ENCODE data around the gene UBXN1.
"Not testable (repeated sequence)": the region's sequence is repeated elsewhere in the genome, so short reads cannot be mapped to it uniquely, and the experiment has no call there.

UBXN1 gene

DNA sequence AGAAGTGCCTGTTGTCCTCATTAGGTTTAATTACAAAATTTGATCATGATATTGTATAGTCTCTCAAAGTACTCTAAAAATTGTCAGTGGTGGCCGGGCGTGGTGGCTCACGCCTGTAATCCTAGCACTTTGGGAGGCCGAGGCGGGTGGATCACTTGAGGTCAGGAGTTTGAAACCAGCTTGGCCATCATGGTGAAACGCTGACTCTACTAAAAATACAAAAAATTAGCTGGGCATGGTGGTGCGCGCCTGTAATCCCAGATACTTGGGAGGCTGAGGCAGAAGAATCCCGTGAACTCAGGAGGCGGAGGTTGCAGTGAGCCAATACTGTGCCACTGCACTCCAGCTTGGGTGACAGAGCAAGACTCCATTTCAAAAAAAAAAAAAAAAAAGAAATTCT lies 3.5 kb downstream of the UBXN1 start:
- not testable (repeated sequence) for DNase-seq, H3K27ac Mint-ChIP-seq, H3K4me3 Mint-ChIP-seq, H3K27me3 Mint-ChIP-seq, H3K9me3 Mint-ChIP-seq
- CTCF ChIA-PET, result interaction anchor here (0.9 to 2.1 kb wide), 3 partner anchors 19 to 64 kb away, joined by 3 to 8 read pairs (median 3); no protein-coding TSS in a partner anchor
- Mint-ChIP-seq H3K36me3 (peaks cover 36% of the 10 kb centered on the region), H3K4me1 (peaks cover 65% of the 10 kb centered on the region)

DNA sequence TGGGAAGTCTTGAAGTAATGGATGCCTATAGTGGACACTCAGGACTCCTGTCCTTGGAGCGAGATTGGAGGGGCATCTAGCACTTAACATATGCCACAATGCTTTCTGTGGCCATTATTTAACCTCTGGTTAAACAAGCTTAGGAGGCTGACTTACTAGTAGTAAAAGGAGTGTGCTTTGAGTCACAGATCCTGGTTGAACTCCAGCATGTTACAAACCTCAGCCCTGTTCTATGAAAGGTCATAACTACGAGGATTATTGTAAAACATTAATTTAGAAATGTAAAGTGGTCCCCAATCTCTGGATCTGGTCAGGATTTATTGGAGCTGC lies 5.7 kb downstream of the UBXN1 start:
- peaks cover 37% of the 10 kb centered on the region for H3K36me3 Mint-ChIP-seq
- H3K27me3 Mint-ChIP-seq, result no peaks in the 10 kb centered on the region
- H3K9me3 Mint-ChIP-seq, result no peaks in the 10 kb centered on the region
- H3K27ac Mint-ChIP-seq, result peak overlapping the region; percentile 96
- peaks cover 71% of the 10 kb centered on the region for H3K4me1 Mint-ChIP-seq
- CTCF ChIA-PET, result interaction anchor here (0.6 to 1.2 kb wide), 2 partner anchors 21 to 50 kb away, joined by 3 to 4 read pairs; no protein-coding TSS in a partner anchor
- peak overlapping the region; percentile 81 for H3K4me3 Mint-ChIP-seq
- no peak for DNase-seq

DNA sequence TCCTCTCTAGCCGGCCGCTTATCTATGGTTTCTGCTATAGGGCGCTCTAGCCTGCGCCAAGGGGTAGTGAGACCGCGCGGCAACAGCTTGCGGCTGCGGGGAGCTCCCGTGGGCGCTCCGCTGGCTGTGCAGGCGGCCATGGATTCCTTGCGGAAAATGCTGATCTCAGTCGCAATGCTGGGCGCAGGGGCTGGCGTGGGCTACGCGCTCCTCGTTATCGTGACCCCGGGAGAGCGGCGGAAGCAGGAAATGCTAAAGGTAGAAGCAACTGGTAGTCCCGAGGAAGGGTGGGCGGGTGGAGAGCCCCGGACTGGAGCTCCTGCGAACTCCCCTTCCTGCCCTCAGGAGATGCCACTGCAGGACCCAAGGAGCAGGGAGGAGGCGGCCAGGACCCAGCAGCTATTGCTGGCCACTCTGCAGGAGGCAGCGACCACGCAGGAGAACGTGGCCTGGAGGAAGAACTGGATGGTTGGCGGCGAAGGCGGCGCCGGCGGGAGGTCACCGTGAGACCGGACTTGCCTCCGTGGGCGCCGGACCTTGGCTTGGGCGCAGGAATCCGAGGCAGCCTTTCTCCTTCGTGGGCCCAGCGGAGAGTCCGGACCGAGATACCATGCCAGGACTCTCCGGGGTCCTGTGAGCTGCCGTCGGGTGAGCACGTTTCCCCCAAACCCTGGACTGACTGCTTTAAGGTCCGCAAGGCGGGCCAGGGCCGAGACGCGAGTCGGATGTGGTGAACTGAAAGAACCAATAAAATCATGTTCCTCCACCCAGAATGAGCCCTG lies 7.1 kb downstream of the UBXN1 start, which contains the start of the genes LBHD1 and UQCC3:
LBHD1 (minus strand) TSS at position 660 of the 782 bp plus-strand sequence. CDS start 2,236 bp downstream, outside the sequence.
UQCC3 (plus strand) TSS at position 66 of the 782 bp plus-strand sequence; CDS start at position 139, 73 bp downstream.
- H3K4me1 Mint-ChIP-seq, result peaks cover 71% of the 10 kb centered on the region
- no peaks in the 10 kb centered on the region for H3K9me3 Mint-ChIP-seq

DNA sequence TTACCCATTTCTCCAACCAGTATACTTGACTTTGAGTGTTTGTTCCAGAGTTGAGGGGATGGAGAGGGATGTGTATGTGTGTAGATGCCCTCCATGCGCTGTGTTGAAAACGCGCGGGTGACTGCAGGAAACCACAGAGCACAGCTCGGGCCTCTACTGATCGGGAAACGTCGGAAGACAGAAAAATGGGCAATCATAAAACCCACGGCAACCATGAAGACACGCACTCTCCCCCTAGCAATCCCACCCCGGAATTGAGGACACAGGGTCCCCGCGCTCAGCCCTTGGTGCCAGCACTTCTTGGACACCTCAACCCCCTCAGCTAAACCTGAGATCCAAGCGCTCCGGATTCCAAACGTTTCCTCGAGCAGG lies 7.7 kb downstream of the UBXN1 start:
- Mint-ChIP-seq H3K9me3 (no peaks in the 10 kb centered on the region), H3K4me3 (peak overlapping the region; percentile 81), H3K4me1 (peaks cover 71% of the 10 kb centered on the region), H3K27ac (peak overlapping the region; percentile 96), H3K36me3 (peaks cover 33% of the 10 kb centered on the region), H3K27me3 (no peaks in the 10 kb centered on the region)
- DNase-seq, result no peak
- CTCF ChIA-PET, result interaction anchor here (1.5 kb wide), 1 partner anchor 10 kb away, joined by 5 read pairs; no protein-coding TSS in a partner anchor

More for the DNA sequence above, 7.1 kb downstream of the UBXN1 start, which contains the start of the genes LBHD1 and UQCC3:
- Mint-ChIP-seq H3K27ac (peak within 1 kb of the TSS; percentile 96), H3K27me3 (no peaks in the 10 kb centered on the region), H3K4me3 (peak within 1 kb of the TSS; percentile 81), H3K36me3 (peaks cover 33% of the 10 kb centered on the region)
- DNase-seq, result peak; percentile 92
- CTCF ChIA-PET, result interaction anchor here (1.2 to 1.5 kb wide), 2 partner anchors 9 to 22 kb away, joined by 4 to 5 read pairs; no protein-coding TSS in a partner anchor

DNA sequence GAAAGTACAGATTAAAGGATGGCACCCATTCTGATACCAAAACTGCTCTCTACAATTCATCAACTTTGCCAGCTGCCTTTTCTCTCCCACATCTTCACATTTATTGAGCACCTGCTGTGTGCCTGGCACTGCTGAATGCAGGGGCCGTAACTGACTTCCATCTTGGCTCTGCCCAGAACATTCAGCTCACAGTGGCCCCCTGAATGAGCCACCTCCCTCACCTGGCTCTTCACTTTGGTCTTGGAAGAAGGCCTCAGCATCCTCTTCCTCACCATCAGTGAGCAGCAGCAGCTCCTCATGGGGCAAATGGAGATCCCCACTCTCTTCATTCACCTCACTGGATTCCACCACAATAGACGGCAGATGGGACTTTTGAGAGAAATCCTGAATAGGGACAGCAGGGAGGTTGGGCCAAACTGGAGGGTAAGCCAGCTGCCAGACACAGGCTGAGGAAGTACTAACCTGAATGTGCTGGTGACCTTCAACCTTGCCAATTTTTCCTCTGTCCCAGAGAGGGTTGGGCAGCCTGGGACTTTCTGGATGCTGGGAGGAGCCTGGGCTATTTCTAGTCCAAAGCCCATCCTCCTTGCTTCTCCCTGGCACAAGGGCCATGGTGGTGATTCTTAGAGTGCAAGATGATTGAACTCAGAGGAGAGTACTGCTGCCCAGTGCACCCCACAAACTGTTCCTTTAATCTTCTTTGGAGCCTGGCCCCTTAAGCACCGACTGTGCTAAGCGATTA lies 9.3 kb downstream of the UBXN1 start:
- H3K9me3 Mint-ChIP-seq, result no peaks in the 10 kb centered on the region
- peak overlapping the region; percentile 14 for H3K4me3 Mint-ChIP-seq
- peaks cover 67% of the 10 kb centered on the region for H3K4me1 Mint-ChIP-seq
- CTCF ChIA-PET, result no interaction called here
- H3K36me3 Mint-ChIP-seq, result peaks cover 34% of the 10 kb centered on the region
- DNase-seq, result no peak
- H3K27me3 Mint-ChIP-seq, result peaks cover 7% of the 10 kb centered on the region
- peak overlapping the region; percentile 96 for H3K27ac Mint-ChIP-seq

DNA sequence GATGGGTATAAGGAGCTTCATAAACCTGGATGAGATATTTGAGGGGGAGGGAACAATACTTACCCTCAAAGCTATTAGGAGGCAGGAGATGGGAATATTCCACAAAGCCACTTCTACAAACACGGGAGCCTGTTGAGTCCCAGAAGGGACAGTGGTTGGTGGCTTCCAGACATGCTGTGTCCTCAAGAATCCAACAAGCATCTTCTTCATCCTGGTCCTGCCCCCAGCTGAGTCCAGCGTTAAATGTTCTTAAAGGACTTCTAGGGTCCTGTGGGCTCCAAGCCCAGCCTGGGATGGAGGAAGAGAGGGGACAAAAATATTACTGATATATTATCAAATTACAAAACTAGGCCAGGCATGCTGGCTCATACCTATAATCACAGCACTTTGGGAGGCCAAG lies 11.4 kb downstream of the UBXN1 start:
- peaks cover 64% of the 10 kb centered on the region for H3K4me1 Mint-ChIP-seq
- no peak for DNase-seq
- peak overlapping the region; percentile 96 for H3K4me3 Mint-ChIP-seq
- peaks cover 7% of the 10 kb centered on the region for H3K27me3 Mint-ChIP-seq
- CTCF ChIA-PET, result interaction anchor here (0.9 to 1.5 kb wide), 4 partner anchors 54 to 87 kb away, joined by 3 to 4 read pairs (median 4); partner anchors contain the start of genes EML3, MTA2 and ROM1
- H3K9me3 Mint-ChIP-seq, result no peaks in the 10 kb centered on the region
- peaks cover 36% of the 10 kb centered on the region for H3K36me3 Mint-ChIP-seq
- H3K27ac Mint-ChIP-seq, result peak overlapping the region; percentile 19

DNA sequence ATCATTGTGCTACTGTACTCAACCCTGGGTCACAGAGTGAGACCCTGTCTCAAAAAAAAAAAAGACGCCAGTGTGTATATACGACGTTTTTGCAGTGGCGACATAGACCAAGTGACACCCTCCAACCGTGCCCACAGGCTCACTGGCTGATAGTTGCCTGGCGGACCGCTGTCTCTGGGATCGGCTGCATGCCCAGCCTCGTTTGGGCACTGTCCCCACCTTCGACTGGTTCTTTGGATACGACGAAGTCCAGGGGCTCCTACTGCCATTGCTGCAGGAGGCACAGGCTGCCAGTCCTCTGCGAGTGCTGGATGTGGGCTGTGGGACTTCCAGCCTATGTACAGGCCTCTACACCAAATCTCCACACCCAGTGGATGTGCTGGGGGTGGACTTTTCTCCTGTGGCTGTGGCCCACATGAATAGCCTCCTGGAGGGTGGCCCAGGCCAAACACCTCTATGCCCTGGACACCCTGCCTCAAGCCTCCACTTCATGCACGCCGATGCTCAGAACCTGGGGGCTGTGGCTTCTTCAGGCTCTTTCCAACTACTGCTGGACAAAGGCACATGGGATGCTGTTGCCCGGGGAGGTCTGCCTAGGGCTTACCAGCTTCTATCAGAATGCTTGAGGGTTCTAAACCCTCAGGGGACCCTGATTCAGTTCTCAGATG lies 12.5 kb downstream of the UBXN1 start:
- H3K27me3 Mint-ChIP-seq, result peaks cover 7% of the 10 kb centered on the region
- peak overlapping the region; percentile 96 for H3K4me3 Mint-ChIP-seq
- CTCF ChIA-PET, result interaction anchor here (1.2 to 3.1 kb wide), 6 partner anchors 11 to 65 kb away, joined by 4 to 17 read pairs (median 6); partner anchors contain the start of genes EML3, MTA2 and ROM1

DNA sequence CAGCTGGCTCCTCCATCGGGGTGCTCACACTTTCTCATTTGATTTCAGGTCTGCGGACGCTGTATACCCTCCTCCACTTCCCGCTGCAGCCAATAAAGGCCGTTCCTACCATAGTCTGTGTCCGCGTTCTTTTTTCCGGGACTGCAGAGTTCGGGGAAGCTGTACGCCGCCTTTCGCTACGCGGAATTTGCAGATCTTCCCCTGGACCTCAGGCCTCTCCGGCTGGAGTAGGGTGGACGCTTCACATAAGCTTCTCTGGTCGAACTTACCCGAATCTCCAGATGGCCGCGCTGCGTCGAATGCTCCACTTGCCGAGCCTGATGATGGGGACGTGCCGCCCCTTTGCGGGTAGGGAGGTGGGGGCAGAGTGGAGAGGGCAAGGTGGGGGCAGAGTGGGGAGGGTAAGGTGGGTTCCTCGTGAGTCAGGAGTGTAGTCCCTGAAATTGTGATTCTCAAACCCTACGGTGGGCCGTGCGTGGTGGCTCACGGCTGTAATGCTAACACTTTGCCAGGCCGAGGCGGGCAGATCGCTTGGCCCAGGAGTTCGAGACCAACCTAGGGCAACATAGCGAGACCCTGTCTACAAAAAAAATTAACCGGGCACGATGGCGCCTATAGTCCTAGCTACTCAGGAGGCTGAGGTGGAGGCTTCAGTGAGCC lies 13.1 kb downstream of the UBXN1 start:
- H3K27me3 Mint-ChIP-seq, result peaks cover 7% of the 10 kb centered on the region
- peak overlapping the region; percentile 96 for H3K4me3 Mint-ChIP-seq
- CTCF ChIA-PET, result interaction anchor here (0.8 to 3.1 kb wide), 12 partner anchors 10 to 216 kb away, joined by 3 to 17 read pairs (median 4); partner anchors contain the start of genes GANAB, SLC3A2, TAF6L and TUT1
- peak overlapping the region; percentile 90 for H3K27ac Mint-ChIP-seq
- peaks cover 37% of the 10 kb centered on the region for H3K36me3 Mint-ChIP-seq
- H3K4me1 Mint-ChIP-seq, result peaks cover 54% of the 10 kb centered on the region
- H3K9me3 Mint-ChIP-seq, result no peaks in the 10 kb centered on the region
- peak; percentile 67 for DNase-seq

More for the DNA sequence above, 12.5 kb downstream of the UBXN1 start:
- Mint-ChIP-seq H3K9me3 (no peaks in the 10 kb centered on the region), H3K27ac (peak overlapping the region; percentile 90), H3K4me1 (peaks cover 60% of the 10 kb centered on the region), H3K36me3 (peaks cover 35% of the 10 kb centered on the region)
- no peak for DNase-seq

DNA sequence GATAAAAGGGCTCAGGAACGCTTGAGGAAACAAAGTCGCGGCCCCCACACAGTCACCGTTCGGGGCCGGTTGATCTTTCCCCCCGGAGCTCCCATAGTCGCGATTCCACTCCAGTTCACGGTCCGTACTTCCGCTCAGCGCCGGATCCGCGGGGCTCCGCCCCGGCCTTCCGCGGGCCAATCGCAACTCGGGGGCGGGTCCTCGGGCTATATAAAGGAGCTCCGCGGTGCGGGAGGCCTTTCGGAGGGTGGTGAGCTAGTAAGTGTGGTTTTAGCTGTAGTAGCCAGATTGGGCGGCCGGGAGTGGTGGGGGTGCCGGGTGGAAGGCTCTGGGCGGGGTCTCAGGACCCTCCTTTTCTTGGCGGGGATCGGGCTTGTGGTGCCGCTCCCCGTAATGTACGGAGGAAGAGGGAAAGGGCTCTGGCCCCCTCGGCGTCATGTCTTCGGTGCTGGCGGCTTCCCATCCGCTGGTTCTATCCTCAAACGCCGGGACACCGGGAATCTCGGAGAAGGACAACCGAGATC lies 13.7 kb downstream of the UBXN1 start, which contains the start of the genes C11orf98 and CSKMT:
C11orf98 (minus strand) TSS at position 136 of the 524 bp plus-strand sequence; CDS start at position 95, 41 bp downstream.
CSKMT (plus strand) TSS at position 238 of the 524 bp plus-strand sequence. CDS start 568 bp downstream, outside the sequence.
- Mint-ChIP-seq H3K36me3 (peaks cover 39% of the 10 kb centered on the region), H3K9me3 (no peaks in the 10 kb centered on the region), H3K27ac (peak within 1 kb of the TSS; percentile 90), H3K4me3 (peak within 1 kb of the TSS; percentile 96), H3K27me3 (peaks cover 7% of the 10 kb centered on the region), H3K4me1 (peaks cover 51% of the 10 kb centered on the region)
- CTCF ChIA-PET, result interaction anchor here (0.8 to 3.1 kb wide), 14 partner anchors 9 to 240 kb away, joined by 3 to 17 read pairs (median 4); partner anchors contain the start of genes GANAB, SLC3A2, TAF6L and TUT1
- DNase-seq, result peak; percentile 96

DNA sequence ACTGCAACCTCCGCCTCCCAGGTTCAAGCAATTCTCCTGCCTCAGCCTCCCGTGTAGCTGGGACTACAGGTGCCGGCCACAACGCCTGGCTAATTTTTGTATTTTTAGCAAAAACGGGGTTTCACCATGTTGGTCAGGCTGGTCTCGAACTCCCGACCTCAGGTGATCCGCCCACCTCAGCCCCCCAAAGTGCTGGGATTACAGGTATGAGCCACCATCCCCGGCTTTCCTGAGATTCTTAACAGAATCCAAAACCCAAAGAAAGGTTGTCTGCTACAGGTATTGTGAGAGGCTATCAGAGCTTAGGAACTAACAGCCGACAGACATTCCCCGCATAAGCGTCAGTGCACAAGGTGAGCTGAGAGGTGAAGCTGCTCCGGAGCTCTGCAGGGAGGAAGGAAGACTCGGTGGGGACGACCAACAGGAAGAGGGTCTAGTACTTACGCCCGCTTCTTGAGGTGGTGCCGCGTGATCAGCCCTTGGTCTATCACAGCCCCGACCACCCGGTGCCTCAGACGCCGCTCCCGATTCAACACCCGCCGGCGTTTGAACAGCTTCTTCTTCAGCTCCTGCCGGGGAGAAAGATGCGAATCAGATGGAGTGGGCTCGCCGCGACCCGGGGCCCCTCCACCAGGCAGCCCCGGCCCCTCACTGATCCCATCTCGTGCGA lies 14.3 kb downstream of the UBXN1 start:
- Mint-ChIP-seq H3K36me3 (peaks cover 39% of the 10 kb centered on the region), H3K9me3 (no peaks in the 10 kb centered on the region), H3K4me3 (peak overlapping the region; percentile 96), H3K27me3 (peaks cover 7% of the 10 kb centered on the region), H3K4me1 (peaks cover 46% of the 10 kb centered on the region), H3K27ac (peak overlapping the region; percentile 90)
- DNase-seq, result peak; percentile 74
- CTCF ChIA-PET, result interaction anchor here (0.8 to 3.1 kb wide), 14 partner anchors 9 to 240 kb away, joined by 3 to 17 read pairs (median 4); partner anchors contain the start of genes GANAB, SLC3A2, TAF6L and TUT1

DNA sequence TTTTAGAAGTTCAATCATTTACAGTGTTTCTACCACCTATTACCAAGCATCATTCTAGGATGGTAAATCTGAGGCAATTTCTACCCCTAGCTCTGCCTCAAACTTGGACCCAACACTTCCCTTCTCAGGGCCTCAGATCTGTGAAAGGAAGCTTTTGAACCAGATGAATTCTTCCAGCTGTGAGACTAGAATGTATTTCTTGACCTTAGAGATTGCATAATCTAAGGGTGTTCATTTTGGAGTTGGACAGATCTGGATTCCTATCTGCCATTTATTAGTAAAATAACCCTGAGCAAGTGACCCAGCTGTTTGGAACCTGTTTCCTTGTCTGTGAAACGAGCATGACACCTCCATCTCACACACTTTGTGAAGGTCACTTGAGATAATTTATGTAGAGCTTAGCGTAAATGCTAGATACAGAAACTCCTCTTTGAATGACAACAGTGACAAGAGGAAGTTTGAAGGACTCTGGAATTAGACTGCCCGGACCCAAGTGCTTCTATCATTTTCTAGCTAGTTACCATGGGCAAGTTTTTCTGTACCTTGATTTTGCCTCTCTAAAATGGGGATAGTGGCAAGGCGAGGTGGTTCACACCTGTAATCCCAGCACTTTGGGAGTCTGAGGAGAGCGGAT lies 22.0 kb downstream of the UBXN1 start:
- DNase-seq, result no peak
- Mint-ChIP-seq H3K36me3 (peaks cover 7% of the 10 kb centered on the region), H3K4me3 (no peak overlapping the region), H3K27me3 (peaks cover 3% of the 10 kb centered on the region), H3K9me3 (no peaks in the 10 kb centered on the region), H3K4me1 (peaks cover 22% of the 10 kb centered on the region), H3K27ac (no peak overlapping the region)
- CTCF ChIA-PET, result interaction anchor here (1.2 to 3.8 kb wide), 3 partner anchors 8 to 38 kb away, joined by 4 to 17 read pairs (median 5); partner anchors contain the start of genes C11orf98 and CSKMT

DNA sequence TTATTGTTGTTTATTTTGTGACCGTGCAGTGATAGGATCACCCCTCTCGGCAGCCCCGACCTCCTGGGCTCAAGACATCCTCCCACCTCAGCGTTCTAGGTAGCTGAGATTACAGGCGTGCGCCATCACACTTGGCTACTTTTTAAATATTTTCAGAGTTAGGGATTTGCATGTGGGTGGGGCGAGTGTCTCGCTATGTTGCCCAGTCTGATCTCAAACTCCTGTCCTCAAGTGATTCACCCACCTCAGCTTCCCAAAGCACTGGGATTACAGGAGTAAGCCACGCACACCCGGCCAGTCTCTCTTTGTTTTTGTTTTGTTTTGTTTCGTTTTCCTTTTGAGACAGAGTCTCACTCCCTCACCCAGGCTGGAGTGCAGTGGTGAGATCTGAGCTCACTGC lies 24.6 kb downstream of the UBXN1 start:
- Mint-ChIP-seq H3K27me3 (peaks cover 3% of the 10 kb centered on the region), H3K9me3 (no peaks in the 10 kb centered on the region), H3K27ac (peak overlapping the region; percentile 83), H3K4me3 (peak overlapping the region; percentile 37), H3K4me1 (peaks cover 33% of the 10 kb centered on the region), H3K36me3 (peaks cover 13% of the 10 kb centered on the region)
- DNase-seq, result no peak
- CTCF ChIA-PET, result interaction anchor here (1.6 to 3.8 kb wide), 3 partner anchors 11 to 52 kb away, joined by 4 to 17 read pairs (median 10); partner anchors contain the start of genes C11orf98 and CSKMT

All from activated naive CD4-positive, alpha-beta T cell treated with anti-CD3 and anti-CD28 coated beads, Interleukin-2, amount 10 ng/mL, durations not matched to agents 7 days and 5 days (primary cell).